PC-9 (cell line): ENCODE data around the gene CACNB4. TPM values are rescaled to one million over a fixed set of nuclear protein-coding genes. Genes with fewer than 3 reads are reported as not detected.
"Not testable (repeated sequence)": the region's sequence is repeated elsewhere in the genome, so short reads cannot be mapped to it uniquely, and the experiment has no call there.

ENCODE experiments used
- BruUV-seq: library from RNA; stranded (reverse); fragments of 400-500 nt; replicated peaks from 2 replicates; lab custom pipeline; 2021; lab: Mats Ljungman, UMichigan
- CTCF ChIA-PET: fragments of 300-600 bp; sonication (Branson Sonifier 250); formaldehyde crosslinking; loops from one replicate; lab custom pipeline; 2022; ENCODE audit warnings: antibody characterized with exemption; lab: Charles Lee
- POLR2A ChIA-PET: fragments of 300-600 bp; sonication (Branson Sonifier 250); formaldehyde crosslinking; loops from one replicate; lab custom pipeline; 2022; ENCODE audit warnings: antibody characterized with exemption; ENCODE audit not compliant: unreplicated experiment; lab: Charles Lee
- DNase-seq, 2 experiments: peaks; one replicate each; pipeline versions ENCODE4 v3.0.0 to v3.0.0-alpha.2; 2015 to 2022; ENCODE audit warnings: mixed read lengths in 1 of 2
- H2AFZ ChIP-seq: fragments of 200-600 bp; sonication (generic); 2 replicates; pipeline ENCODE4 v1.8.1; 2017; ENCODE audit warnings: antibody characterized with exemption
- H3F3A ChIP-seq: fragments of 200-600 bp; sonication (generic); 2 replicates; pipeline ENCODE4 v1.8.1; 2017; ENCODE audit warnings: antibody characterized with exemption, mild to moderate bottlenecking, low read depth; ENCODE audit not compliant: insufficient read depth
- H3K27ac ChIP-seq: fragments of 200-600 bp; sonication (generic); 2 replicates; pipeline ENCODE4 v1.6.1; 2016; ENCODE audit warnings: mixed run types
- H3K27me3 ChIP-seq: fragments of 200-600 bp; sonication (generic); 2 replicates; pipeline ENCODE4 v1.6.1; 2016; ENCODE audit warnings: low read depth, mixed run types; ENCODE audit not compliant: insufficient read depth
- H3K36me3 ChIP-seq: fragments of 200-600 bp; sonication (generic); 2 replicates; pipeline ENCODE4 v1.6.1; 2016; ENCODE audit warnings: low read depth, mixed run types
- H3K4me1 ChIP-seq: fragments of 200-600 bp; sonication (generic); replicated peaks from 2 replicates; pipeline ENCODE4 v1.6.1; 2016; ENCODE audit warnings: mixed run types; ENCODE audit not compliant: insufficient read depth
- H3K4me2 ChIP-seq: fragments of 200-600 bp; sonication (generic); 2 replicates; pipeline ENCODE4 v1.6.1; 2017; ENCODE audit warnings: mixed run types
- H3K4me3 ChIP-seq: fragments of 200-600 bp; sonication (generic); 2 replicates; pipeline ENCODE4 v1.6.1; 2016; ENCODE audit warnings: mixed run types
- H3K79me2 ChIP-seq: fragments of 200-600 bp; sonication (generic); 2 replicates; pipeline ENCODE4 v1.6.1; 2017; ENCODE audit warnings: low read depth, mixed run types
- H3K9me2 ChIP-seq: fragments of 200-600 bp; sonication (generic); 2 replicates; pipeline ENCODE4 v1.8.1; 2017; ENCODE audit warnings: mild to moderate bottlenecking; ENCODE audit not compliant: insufficient read depth
- H3K9me3 ChIP-seq: fragments of 200-600 bp; sonication (generic); 2 replicates; pipeline ENCODE4 v1.8.1; 2016; ENCODE audit warnings: low read depth; ENCODE audit not compliant: insufficient read depth
- H4K20me1 ChIP-seq: fragments of 200-600 bp; sonication (generic); 2 replicates; pipeline ENCODE4 v1.8.1; 2017; ENCODE audit not compliant: insufficient read depth
- CTCF ChIP-seq: fragments of 200-600 bp; sonication (generic); conservative IDR thresholded peaks from 2 replicates; pipeline ENCODE4 v1.6.1; 2017; ENCODE audit warnings: mixed run types, antibody characterized with exemption, mild to moderate bottlenecking, moderate library complexity
- EZH2 ChIP-seq: fragments of 200-600 bp; sonication (generic); IDR thresholded peaks from 2 replicates; pipeline ENCODE4 v1.8.0; 2017; ENCODE audit warnings: antibody characterized with exemption, low read depth
- intact Hi-C: fragments of 100-400 bp; cut with micrococcal nuclease; formaldehyde crosslinking; loops from one replicate; pipeline ENCODE4 v1.10.0; 2022; ENCODE audit not compliant: unreplicated experiment
- total RNA-seq: library from RNA; stranded (reverse); gene quantifications from 2 replicates; pipeline ENCODE4 v1.2.3, GENCODE V29; 2021

Gene CACNB4
- total RNA-seq, 1 experiment from 2014 or later = 0.98 TPM

DNA sequence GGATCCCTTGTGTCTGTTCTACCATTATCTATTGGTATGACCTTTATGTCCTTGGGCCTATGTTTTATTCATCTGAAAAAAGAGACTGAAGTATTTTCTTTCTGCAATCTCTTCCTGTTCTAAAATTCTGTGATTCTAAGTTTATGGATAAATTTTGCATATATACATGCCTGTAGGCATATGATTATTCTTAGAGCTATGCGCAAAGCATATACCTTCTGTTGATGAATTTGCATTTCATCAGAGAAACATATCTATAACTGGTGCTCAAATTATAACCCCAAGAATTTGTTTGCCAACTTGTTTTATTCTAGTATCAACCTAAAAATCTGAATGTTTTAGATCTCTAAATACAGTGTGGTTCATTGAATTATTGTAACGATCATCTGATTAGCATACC is 6.7 kb downstream of the CACNB4 start:
- TF ChIP-seq CTCF = no peak
- no peak for TF ChIP-seq EZH2
- ChIA-PET POLR2A (no interaction called here), CTCF (no interaction called here)
- Histone ChIP-seq H2AFZ (no peak overlapping the region), H4K20me1 (no peaks in the 10 kb centered on the region; the same call in 1 of the 2 replicates), H3K4me2 (no peak overlapping the region), H3K27me3 (peaks cover 31% of the 10 kb centered on the region), H3K4me1 (no peaks in the 10 kb centered on the region), H3K79me2 (no peaks in the 10 kb centered on the region), H3K9me3 (no peaks in the 10 kb centered on the region; the same call in 1 of the 2 replicates), H3K36me3 (no peaks in the 10 kb centered on the region), H3K9me2 (no peaks in the 10 kb centered on the region), H3K4me3 (no peak overlapping the region), H3K27ac (no peak overlapping the region), H3F3A (peaks cover 6% of the 10 kb centered on the region; the same call in 1 of the 2 replicates)
- BruUV-seq = no TSS peak
- no peak for DNase-seq
- intact Hi-C loops = no loop called here

- H3K9me2 ChIP-seq, DNase-seq, CTCF ChIA-PET, H4K20me1 ChIP-seq, H3K4me2 ChIP-seq, intact Hi-C loops, H3K79me2 ChIP-seq, H2AFZ ChIP-seq, BruUV-seq, H3K4me1 ChIP-seq, H3K4me3 ChIP-seq, H3K27ac ChIP-seq, H3K9me3 ChIP-seq, POLR2A ChIA-PET, H3K36me3 ChIP-seq, H3F3A ChIP-seq: not testable (repeated sequence)
- peaks cover 20% of the 10 kb centered on the region for H3K27me3 ChIP-seq
Measured at GRCh38 chr2:152090726-152091125, 8.1 kb downstream of the CACNB4 start.

GRCh38 chr2:152089238-152089637 is 9.6 kb downstream of the CACNB4 start:
- no TSS peak for BruUV-seq
- Histone ChIP-seq H3K27me3 (peaks cover 7% of the 10 kb centered on the region), H2AFZ (no peak overlapping the region), H3K9me3 (no peaks in the 10 kb centered on the region), H3K36me3 (no peaks in the 10 kb centered on the region), H3K27ac (no peak overlapping the region), H3K4me1 (no peaks in the 10 kb centered on the region), H3K9me2 (no peaks in the 10 kb centered on the region), H4K20me1 (no peaks in the 10 kb centered on the region; the same call in 1 of the 2 replicates), H3K4me3 (no peak overlapping the region), H3K4me2 (no peak overlapping the region), H3K79me2 (no peaks in the 10 kb centered on the region), H3F3A (no peaks in the 10 kb centered on the region)
- intact Hi-C loops = no loop called here
- TF ChIP-seq EZH2 (no peak), CTCF (no peak)
- POLR2A ChIA-PET = interaction anchor here (0.5 kb wide), 1 partner anchor 261 kb away, joined by 3 read pairs; the partner anchor contains the start of gene ARL5A
- CTCF ChIA-PET = no interaction called here
- no peak for DNase-seq

DNA sequence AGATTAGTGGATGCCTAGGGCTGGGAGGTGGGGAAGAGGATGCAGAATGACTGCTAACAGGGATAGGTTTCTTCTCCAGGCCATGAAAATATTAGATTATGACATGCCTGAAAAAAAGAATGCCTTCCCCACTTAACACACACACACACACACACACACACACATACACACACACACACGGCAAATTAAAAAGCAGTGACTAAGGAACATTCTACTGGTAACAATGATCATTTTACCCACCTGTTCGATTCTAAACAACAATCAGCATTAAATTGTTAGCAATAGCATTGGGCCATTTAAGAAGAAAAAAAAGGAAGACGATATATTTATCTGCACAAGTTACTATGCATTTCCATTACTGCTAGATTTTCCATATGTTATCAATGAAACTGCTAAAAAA is 10.8 kb downstream of the CACNB4 start:
- Histone ChIP-seq H3K4me2 (no peak overlapping the region), H3K9me2 (no peaks in the 10 kb centered on the region), H3K27me3 (no peaks in the 10 kb centered on the region), H3K36me3 (no peaks in the 10 kb centered on the region), H3K27ac (no peak overlapping the region), H3K9me3 (no peaks in the 10 kb centered on the region), H3K4me3 (no peak overlapping the region), H3F3A (no peaks in the 10 kb centered on the region), H4K20me1 (no peaks in the 10 kb centered on the region; the same call in 1 of the 2 replicates), H3K79me2 (no peaks in the 10 kb centered on the region), H2AFZ (no peak overlapping the region), H3K4me1 (no peaks in the 10 kb centered on the region)
- no peak for TF ChIP-seq EZH2
- TF ChIP-seq CTCF = no peak
- CTCF ChIA-PET = no interaction called here
- POLR2A ChIA-PET = no interaction called here
- DNase-seq = no peak
- no TSS peak for BruUV-seq
- intact Hi-C loops = no loop called here
